Measurements from ENCODE around the gene TRIOBP. TPM values are rescaled to one million over a fixed set of nuclear protein-coding genes. Genes with fewer than 3 reads are reported as not detected.
"Not testable (repeated sequence)": the region's sequence is repeated elsewhere in the genome, so short reads cannot be mapped to it uniquely, and the experiment has no call there.

Gene TRIOBP
- total RNA-seq, 2 experiments from 2014 or later: 41.4 to 44.4 TPM

- H3K27ac Mint-ChIP-seq; ATAC-seq (ENCODE audit: low read depth); H3K36me3 Mint-ChIP-seq; H3K9me3 Mint-ChIP-seq; DNase-seq; H3K4me1 Mint-ChIP-seq; POLR2A ChIA-PET; H3K4me3 Mint-ChIP-seq: not testable (repeated sequence)
- peaks cover 14% of the 10 kb centered on the region for H3K27me3 Mint-ChIP-seq
Observed at GRCh38 chr22:37797259-37797658, 100.4 kb downstream of the TRIOBP start.

GRCh38 chr22:37797874-37798500 lies 101.1 kb downstream of the TRIOBP start:
- H3K4me1 Mint-ChIP-seq: peaks cover 5% of the 10 kb centered on the region
- H3K36me3 Mint-ChIP-seq: no peaks in the 10 kb centered on the region
- DNase-seq: no peak
- H3K9me3 Mint-ChIP-seq: no peaks in the 10 kb centered on the region
- H3K4me3 Mint-ChIP-seq: no peak overlapping the region
- no peak for ATAC-seq (ENCODE audit: low read depth)
- H3K27ac Mint-ChIP-seq: no peak overlapping the region
- POLR2A ChIA-PET: no interaction called here
- H3K27me3 Mint-ChIP-seq: peaks cover 16% of the 10 kb centered on the region

- DNase-seq; H3K27ac Mint-ChIP-seq; H3K36me3 Mint-ChIP-seq; H3K4me3 Mint-ChIP-seq; H3K9me3 Mint-ChIP-seq; POLR2A ChIA-PET; ATAC-seq (ENCODE audit: low read depth): not testable (repeated sequence)
- Mint-ChIP-seq H3K4me1 (peaks cover 11% of the 10 kb centered on the region), H3K27me3 (peaks cover 30% of the 10 kb centered on the region)
Observed at GRCh38 chr22:37799979-37800378, 103.1 kb downstream of the TRIOBP start.

GRCh38 chr22:37801946-37802309 lies 105.1 kb downstream of the TRIOBP start:
- no peaks in the 10 kb centered on the region for H3K9me3 Mint-ChIP-seq
- DNase-seq: no peak
- no peaks in the 10 kb centered on the region for H3K36me3 Mint-ChIP-seq
- H3K27ac Mint-ChIP-seq: no peak overlapping the region
- H3K27me3 Mint-ChIP-seq: peaks cover 46% of the 10 kb centered on the region
- H3K4me3 Mint-ChIP-seq: peak overlapping the region; percentile 72
- H3K4me1 Mint-ChIP-seq: peaks cover 19% of the 10 kb centered on the region
- ATAC-seq (ENCODE audit: low read depth): no peak
- POLR2A ChIA-PET: interaction anchor here (0.6 kb wide), 1 partner anchor 1569 kb away, joined by 4 read pairs; no protein-coding TSS in a partner anchor

- Mint-ChIP-seq H3K4me1 (peaks cover 23% of the 10 kb centered on the region), H3K27me3 (peaks cover 51% of the 10 kb centered on the region), H3K27ac (no peak overlapping the region), H3K9me3 (no peaks in the 10 kb centered on the region), H3K4me3 (peak overlapping the region; percentile 72), H3K36me3 (no peaks in the 10 kb centered on the region)
- DNase-seq (peak; percentile 55), ATAC-seq (ENCODE audit: low read depth) (peak; percentile 20)
- POLR2A ChIA-PET: interaction anchor here (0.6 to 0.7 kb wide), 2 partner anchors 10 to 1568 kb away, joined by 3 to 4 read pairs; no protein-coding TSS in a partner anchor
Observed at GRCh38 chr22:37802310-37803194, 105.7 kb downstream of the TRIOBP start.

GRCh38 chr22:37803195-37803638 lies 106.4 kb downstream of the TRIOBP start:
- Mint-ChIP-seq H3K4me1 (peaks cover 24% of the 10 kb centered on the region), H3K36me3 (no peaks in the 10 kb centered on the region), H3K27ac (no peak overlapping the region), H3K4me3 (peak overlapping the region; percentile 58), H3K27me3 (peaks cover 53% of the 10 kb centered on the region), H3K9me3 (no peaks in the 10 kb centered on the region)
- DNase-seq: no peak
- POLR2A ChIA-PET: no interaction called here
- no peak for ATAC-seq (ENCODE audit: low read depth)

- peak overlapping the region; percentile 68 for H3K27ac Mint-ChIP-seq
- H3K36me3 Mint-ChIP-seq: no peaks in the 10 kb centered on the region
- POLR2A ChIA-PET: no interaction called here
- H3K4me3 Mint-ChIP-seq: peak overlapping the region; percentile 60
- peaks cover 56% of the 10 kb centered on the region for H3K27me3 Mint-ChIP-seq
- no peak for ATAC-seq (ENCODE audit: low read depth)
- H3K4me1 Mint-ChIP-seq: peaks cover 28% of the 10 kb centered on the region
- DNase-seq: no peak
- no peaks in the 10 kb centered on the region for H3K9me3 Mint-ChIP-seq
Observed at GRCh38 chr22:37803639-37804351, 106.9 kb downstream of the TRIOBP start.

GRCh38 chr22:37804352-37804880 lies 107.6 kb downstream of the TRIOBP start:
- DNase-seq (peak; percentile 53), ATAC-seq (ENCODE audit: low read depth) (no peak)
- H3K36me3 Mint-ChIP-seq: no peaks in the 10 kb centered on the region
- H3K4me3 Mint-ChIP-seq: peak overlapping the region; percentile 60
- H3K4me1 Mint-ChIP-seq: peaks cover 28% of the 10 kb centered on the region
- no peaks in the 10 kb centered on the region for H3K9me3 Mint-ChIP-seq
- H3K27me3 Mint-ChIP-seq: peaks cover 60% of the 10 kb centered on the region
- POLR2A ChIA-PET: interaction anchor here (0.6 to 1.4 kb wide), 5 partner anchors 15 to 146 kb away, joined by 3 to 4 read pairs (median 3); partner anchors contain the start of genes LGALS1 and PDXP
- H3K27ac Mint-ChIP-seq: peak overlapping the region; percentile 68

- Mint-ChIP-seq H3K4me3 (peak overlapping the region; percentile 75), H3K27me3 (peaks cover 60% of the 10 kb centered on the region), H3K4me1 (peaks cover 28% of the 10 kb centered on the region), H3K9me3 (no peaks in the 10 kb centered on the region), H3K27ac (peak overlapping the region; percentile 46), H3K36me3 (no peaks in the 10 kb centered on the region)
- ATAC-seq (ENCODE audit: low read depth) (peak; percentile 7), DNase-seq (peak; percentile 86)
- POLR2A ChIA-PET: interaction anchor here (0.6 to 1.4 kb wide), 6 partner anchors 14 to 399 kb away, joined by 3 to 4 read pairs (median 3); partner anchors contain the start of genes LGALS1 and PDXP
Observed at GRCh38 chr22:37804881-37805809, 108.3 kb downstream of the TRIOBP start.

- H3K4me3 Mint-ChIP-seq: peak overlapping the region; percentile 75
- POLR2A ChIA-PET: interaction anchor here (1.2 kb wide), 1 partner anchor 147 kb away, joined by 3 read pairs; the partner anchor contains the start of gene PDXP
- DNase-seq (no peak), ATAC-seq (ENCODE audit: low read depth) (no peak)
- peaks cover 56% of the 10 kb centered on the region for H3K27me3 Mint-ChIP-seq
- no peak overlapping the region for H3K27ac Mint-ChIP-seq
- H3K9me3 Mint-ChIP-seq: no peaks in the 10 kb centered on the region
- H3K4me1 Mint-ChIP-seq: peaks cover 28% of the 10 kb centered on the region
- H3K36me3 Mint-ChIP-seq: no peaks in the 10 kb centered on the region
Observed at GRCh38 chr22:37805810-37806277, 109.0 kb downstream of the TRIOBP start.

GRCh38 chr22:37806409-37807333 lies 109.8 kb downstream of the TRIOBP start:
- Mint-ChIP-seq H3K36me3 (no peaks in the 10 kb centered on the region), H3K4me3 (peak overlapping the region; percentile 75), H3K4me1 (peaks cover 28% of the 10 kb centered on the region), H3K27ac (no peak overlapping the region), H3K27me3 (peaks cover 54% of the 10 kb centered on the region), H3K9me3 (no peaks in the 10 kb centered on the region)
- POLR2A ChIA-PET: interaction anchor here (0.7 to 2.5 kb wide), 9 partner anchors 18 to 638 kb away, joined by 3 to 9 read pairs (median 4); partner anchors contain the start of genes ANKRD54, GGA1, MICALL1 and PDXP
- DNase-seq (no peak), ATAC-seq (ENCODE audit: low read depth) (no peak)

All from activated naive CD8-positive, alpha-beta T cell treated with anti-CD3 and anti-CD28 coated beads, Interleukin-2, amount 10 ng/mL, durations not matched to agents 7 days and 5 days (primary cell).